HG03039 (cell line): ENCODE data around the gene DNAAF2.
"Not testable (repeated sequence)": the region's sequence is repeated elsewhere in the genome, so short reads cannot be mapped to it uniquely, and the experiment has no call there.

ENCODE experiments used
- ATAC-seq: cut with Tn5 transposase; IDR thresholded peaks from one replicate; pipeline ENCODE4 v1.9.1; 2021; ENCODE audit warnings: mild to moderate bottlenecking, moderate library complexity; ENCODE audit not compliant: unreplicated experiment

Gene DNAAF2

GRCh38 chr14:49621114-49621881 lies 13.7 kb downstream of the DNAAF2 start:
- peak; percentile 17 for ATAC-seq

DNA sequence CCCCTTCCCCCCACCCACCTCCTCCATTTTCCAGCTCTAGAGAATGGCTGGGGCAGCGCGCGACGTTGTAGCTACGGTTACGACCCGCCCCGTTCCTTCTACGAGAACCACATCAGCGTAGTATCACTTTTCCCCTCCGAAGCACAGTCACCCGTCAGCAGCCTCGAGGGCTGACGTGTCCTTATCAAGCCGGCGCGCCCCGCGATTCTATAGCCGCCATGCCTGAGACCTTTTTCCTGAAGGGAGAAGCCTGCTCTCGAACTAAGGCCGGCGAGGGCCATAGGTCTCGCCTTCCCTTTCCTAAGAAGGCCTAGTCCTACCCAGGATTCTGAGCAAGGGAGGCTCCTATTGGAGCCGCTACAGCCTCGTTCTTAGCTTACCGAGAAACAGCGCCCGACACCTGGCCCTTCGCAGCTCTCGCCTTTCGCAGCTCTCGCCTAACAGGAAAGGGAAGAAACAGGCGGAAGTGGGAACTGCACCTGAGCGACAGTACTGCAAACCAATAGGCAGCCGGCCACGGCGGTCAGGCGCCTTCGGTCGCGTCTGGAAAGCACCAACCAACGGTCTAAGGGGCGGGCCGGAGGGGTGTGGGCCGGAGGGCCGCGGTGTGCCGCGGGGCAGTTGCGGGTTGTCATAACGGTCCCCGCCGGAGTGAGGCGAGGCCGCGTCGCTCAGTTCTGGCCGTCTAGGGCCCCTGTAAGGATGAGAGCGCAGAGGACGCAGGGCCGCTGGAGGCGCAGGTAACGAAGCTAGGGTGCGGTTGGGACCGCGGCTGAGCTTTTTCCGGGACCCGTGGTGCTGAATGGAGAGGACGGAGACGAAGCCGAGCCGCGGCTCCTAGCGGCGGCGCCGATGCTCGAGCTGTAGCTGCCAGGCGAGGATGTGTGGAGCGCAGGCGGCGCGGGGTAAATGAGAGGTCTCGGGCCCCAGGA lies 14.6 kb downstream of the DNAAF2 start, which contains the start of the genes MGAT2 and RPL36AL:
TSS of gene MGAT2 (plus strand) at position 618 of the 932 bp plus-strand sequence. CDS start 470 bp downstream, outside the sequence.
TSS of gene RPL36AL (minus strand) at position 445 of the 932 bp plus-strand sequence. CDS start 1,522 bp downstream, outside the sequence.
- ATAC-seq: peak; percentile 94

- ATAC-seq: no peak
Observed at GRCh38 chr14:49619730-49620129, 15.3 kb downstream of the DNAAF2 start.

GRCh38 chr14:49619273-49619672 lies 15.8 kb downstream of the DNAAF2 start:
- ATAC-seq: not testable (repeated sequence)

DNA sequence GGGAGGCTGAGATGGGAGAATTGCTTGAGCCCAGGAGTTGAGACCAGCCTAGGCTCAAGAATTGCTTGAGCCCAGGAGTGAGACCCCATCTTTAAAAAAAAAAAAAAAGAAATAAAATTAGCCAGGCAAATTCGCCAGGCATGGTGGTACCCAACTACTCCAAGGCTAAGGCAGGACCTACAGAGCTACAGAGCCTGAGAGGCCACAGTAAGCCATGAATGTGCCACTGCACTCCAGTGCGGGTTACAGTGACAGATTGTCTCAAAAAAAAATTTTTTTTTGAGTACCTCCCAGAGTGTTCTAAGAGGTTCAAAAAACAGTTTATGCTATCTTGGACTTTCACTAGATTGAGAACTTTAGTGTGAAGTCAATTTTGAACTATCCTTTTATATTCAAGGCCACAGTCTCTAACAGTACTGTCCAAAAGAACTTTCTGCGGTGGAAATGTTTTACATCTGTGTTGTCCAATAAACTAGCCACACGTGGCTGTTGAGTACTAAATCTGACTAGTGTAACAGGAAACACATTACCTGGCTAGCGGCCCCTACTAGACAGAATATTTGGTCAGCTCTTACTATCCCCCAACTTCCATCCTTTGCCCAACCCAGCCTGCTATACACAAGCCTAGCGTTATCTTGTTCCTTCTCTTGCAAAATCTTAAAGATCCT lies 17.1 kb downstream of the DNAAF2 start:
- no peak for ATAC-seq

- ATAC-seq: no peak
Observed at GRCh38 chr14:49615776-49616175, 19.3 kb downstream of the DNAAF2 start.

GRCh38 chr14:49614196-49614595 lies 20.8 kb downstream of the DNAAF2 start:
- no peak for ATAC-seq

DNA sequence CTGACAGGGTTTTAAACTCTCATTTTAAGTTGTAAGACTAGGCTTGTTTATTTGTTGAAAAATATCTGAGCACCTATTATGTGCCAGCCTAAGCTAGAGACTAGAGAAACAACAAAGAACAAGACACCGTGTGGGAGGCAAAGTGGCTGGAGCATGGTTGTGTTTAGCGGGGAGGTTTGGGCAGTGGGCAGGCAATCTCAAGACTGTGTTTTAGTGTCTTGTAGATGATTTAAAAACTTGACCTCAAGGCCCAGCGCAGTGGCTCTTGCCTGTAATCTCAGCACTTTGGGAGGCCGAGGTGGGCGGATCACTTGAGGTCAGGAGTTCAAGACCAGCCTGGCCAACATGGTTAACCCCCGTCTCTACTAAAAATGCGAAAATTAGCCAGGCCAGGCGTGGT lies 22.4 kb downstream of the DNAAF2 start:
- ATAC-seq: no peak

GRCh38 chr14:49612251-49612650 lies 22.8 kb downstream of the DNAAF2 start:
- no peak for ATAC-seq

DNA sequence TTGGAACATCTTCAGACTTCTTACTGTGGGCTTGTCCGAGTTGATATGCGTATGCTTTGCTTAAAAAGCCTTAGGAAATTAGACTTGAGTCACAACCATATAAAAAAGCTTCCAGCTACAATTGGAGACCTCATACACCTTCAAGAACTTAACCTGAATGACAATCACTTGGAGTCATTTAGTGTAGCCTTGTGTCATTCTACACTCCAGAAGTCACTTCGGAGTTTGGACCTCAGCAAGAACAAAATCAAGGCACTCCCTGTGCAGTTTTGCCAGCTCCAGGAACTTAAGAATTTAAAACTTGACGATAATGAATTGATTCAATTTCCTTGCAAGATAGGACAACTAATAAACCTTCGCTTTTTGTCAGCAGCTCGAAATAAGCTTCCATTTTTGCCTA lies 27.5 kb downstream of the DNAAF2 start:
- no peak for ATAC-seq

DNA sequence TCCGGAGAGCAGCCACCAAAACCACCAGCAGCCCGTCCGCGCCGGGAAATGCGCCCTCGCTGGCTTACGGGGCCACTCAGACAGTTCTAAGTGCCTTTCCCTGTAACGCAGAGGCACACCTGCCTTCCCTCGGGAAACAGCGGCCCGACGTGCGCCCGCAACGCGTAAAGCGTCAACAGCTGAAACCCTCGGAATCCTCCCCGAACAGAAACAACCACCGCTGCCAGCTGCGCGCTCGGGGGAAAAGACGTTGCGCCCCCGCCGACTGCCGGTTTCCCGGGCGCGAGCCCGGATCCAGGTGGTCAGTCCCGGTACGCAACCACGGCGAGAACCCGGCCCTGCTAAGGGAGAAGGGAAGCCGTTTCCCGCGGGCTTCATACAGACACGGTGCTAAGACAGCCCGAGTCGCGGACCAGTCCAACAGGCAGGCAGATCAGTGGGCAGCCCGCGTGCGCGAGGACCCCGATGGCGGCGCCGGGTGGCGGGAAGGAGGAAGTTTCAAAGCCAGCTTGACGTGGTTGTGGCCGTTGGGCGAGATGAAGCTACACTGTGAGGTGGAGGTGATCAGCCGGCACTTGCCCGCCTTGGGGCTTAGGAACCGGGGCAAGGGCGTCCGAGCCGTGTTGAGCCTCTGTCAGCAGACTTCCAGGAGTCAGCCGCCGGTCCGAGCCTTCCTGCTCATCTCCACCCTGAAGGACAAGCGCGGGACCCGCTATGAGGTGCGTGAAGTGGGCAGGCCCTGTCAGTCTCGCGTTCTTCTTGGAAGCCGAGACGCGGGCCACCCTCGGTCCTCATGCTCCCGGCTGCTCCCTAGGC lies 36.4 kb downstream of the DNAAF2 start, which contains the start of gene LRR1:
TSS of gene LRR1 (plus strand) at position 456 of the 816 bp plus-strand sequence. CDS start at position 537, 81 bp downstream.
- ATAC-seq: peak; percentile 49

GRCh38 chr14:49598189-49598484 lies 36.9 kb downstream of the DNAAF2 start:
- ATAC-seq: no peak

- no peak for ATAC-seq
Observed at GRCh38 chr14:49594347-49595091, 40.5 kb downstream of the DNAAF2 start.

DNA sequence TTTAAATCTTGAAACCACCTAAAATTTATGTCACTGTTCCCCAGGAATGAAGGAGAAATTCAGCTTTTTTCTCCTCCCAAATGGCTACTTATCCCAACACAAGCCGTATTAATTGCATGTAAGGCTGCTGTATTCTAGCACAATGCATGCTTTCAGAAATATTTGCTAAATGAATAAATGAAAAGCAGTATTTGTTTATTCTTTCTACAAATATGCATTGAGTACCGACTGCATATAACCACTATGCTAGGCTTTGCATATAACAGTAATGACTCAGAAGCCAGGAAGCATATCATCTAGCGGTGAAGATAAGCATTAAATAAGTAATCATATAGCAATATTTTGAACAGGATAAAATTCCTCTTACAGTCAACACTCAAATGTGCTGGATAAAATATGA lies 42.0 kb downstream of the DNAAF2 start:
- ATAC-seq: no peak

DNA sequence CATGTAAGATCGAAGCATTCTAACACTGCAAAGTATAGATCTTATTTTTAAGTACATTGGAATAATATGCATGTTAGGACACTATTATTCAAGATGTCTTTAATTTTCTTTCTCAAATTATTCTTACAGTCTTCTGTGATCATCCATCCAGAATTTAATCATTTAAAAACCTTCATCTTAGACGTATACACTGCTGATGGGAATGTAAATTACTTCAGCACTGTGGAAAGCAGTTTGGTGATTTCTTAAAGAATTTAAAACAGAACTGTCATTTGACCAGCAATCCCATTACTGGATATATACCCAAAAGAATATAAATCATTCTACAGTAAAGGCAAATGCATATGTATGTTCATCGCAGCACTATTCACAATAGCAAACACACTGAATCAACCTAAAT lies 45.7 kb downstream of the DNAAF2 start:
- ATAC-seq: no peak

- peak; percentile 24 for ATAC-seq
Observed at GRCh38 chr14:49586673-49587460, 48.2 kb downstream of the DNAAF2 start.

DNA sequence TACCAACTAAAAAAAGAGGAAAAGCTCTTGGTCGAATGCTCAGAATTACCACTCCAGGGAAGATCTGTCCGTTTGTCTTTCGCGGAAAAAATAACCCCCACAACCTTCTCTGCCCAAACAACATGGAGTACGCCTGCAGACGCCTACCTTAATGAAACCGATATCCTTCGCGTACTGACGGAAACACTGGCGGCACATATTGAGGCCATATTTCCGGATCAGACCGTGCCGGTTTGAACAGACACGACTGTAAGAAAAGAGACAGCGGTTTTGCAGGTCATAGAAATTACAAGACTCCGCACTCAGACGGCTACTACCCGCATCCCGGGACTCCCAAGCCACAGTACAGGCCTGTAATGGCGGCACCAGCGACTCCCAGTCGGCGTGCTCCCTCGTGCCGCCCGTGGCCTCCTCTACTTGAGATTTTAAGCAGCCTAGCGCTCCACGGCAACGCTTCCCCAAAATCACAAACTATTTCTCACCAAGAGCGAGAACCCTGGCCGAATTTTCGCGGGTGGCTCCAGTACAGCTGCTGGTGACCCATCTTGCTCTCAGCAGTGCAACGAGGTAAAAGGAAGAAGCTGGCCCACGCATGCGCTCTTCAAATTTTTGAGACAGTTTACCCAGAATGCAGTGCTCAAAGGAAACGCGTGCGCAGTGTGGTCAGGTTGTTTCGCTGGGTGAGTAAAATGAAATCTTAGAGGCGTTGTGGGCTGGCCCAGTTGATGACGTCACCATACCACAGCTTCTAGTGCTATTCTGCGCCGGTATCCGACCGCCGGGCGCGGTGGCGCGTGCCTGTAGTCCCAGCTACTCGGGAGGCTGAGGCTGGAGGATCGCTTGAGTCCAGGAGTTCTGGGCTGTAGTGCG lies 49.0 kb downstream of the DNAAF2 start, which contains the start of gene RPS29:
TSS of gene RPS29 (minus strand) at position 578 of the 870 bp plus-strand sequence. CDS start at position 544, 34 bp downstream.
- ATAC-seq: peak; percentile 90
